ENCODE data around the gene ELF4. TPM values are rescaled to one million over a fixed set of nuclear protein-coding genes. Genes with fewer than 3 reads are reported as not detected.

ELF4 gene
- total RNA-seq, 1 experiment from 2014 or later = 1.9 TPM

- peaks cover 15% of the 10 kb centered on the region for H3K36me3 Mint-ChIP-seq
- H3K27me3 Mint-ChIP-seq (ENCODE audit: low read depth) = no peaks in the 10 kb centered on the region
- no peak for TF ChIP-seq ARID4B (CRISPR knock-in tag; IDR thresholded peaks at IDR 0.05; ENCODE audit: borderline replicate concordance)
- no peak for TF ChIP-seq ZNF317 (CRISPR knock-in tag; IDR thresholded peaks at IDR 0.05; ENCODE audit: borderline replicate concordance, low read depth)
- no peak for TF ChIP-seq ZNF532 (CRISPR knock-in tag; IDR thresholded peaks at IDR 0.05; ENCODE audit: borderline replicate concordance)
- no peak for TF ChIP-seq CTCF (IDR thresholded peaks at IDR 0.05)
- TF ChIP-seq AFF4 (CRISPR knock-in tag; IDR thresholded peaks at IDR 0.05; ENCODE audit: borderline replicate concordance) = no peak
- DNase-seq (ENCODE audit: low spot score) = no peak
- ATAC-seq = no peak
- no peak overlapping the region for H3K4me3 Mint-ChIP-seq
- H3K9me3 Mint-ChIP-seq = peaks cover 4% of the 10 kb centered on the region
- CTCF ChIA-PET = no interaction called here
- H3K27ac Mint-ChIP-seq = no peak overlapping the region
- no peaks in the 10 kb centered on the region for H3K4me1 Mint-ChIP-seq
- POLR2A ChIA-PET = no interaction called here
Observed at GRCh38 chrX:130047416-130047815, 62.9 kb downstream of the ELF4 start.

- TF ChIP-seq ZNF219 (CRISPR knock-in tag; IDR thresholded peaks at IDR 0.05; ENCODE audit: borderline replicate concordance) = no peak
- no peak for TF ChIP-seq ETV6 (CRISPR knock-in tag; IDR thresholded peaks at IDR 0.05)
- TF ChIP-seq MLX (CRISPR knock-in tag; IDR thresholded peaks at IDR 0.05) = no peak
- ChIA-PET CTCF (interaction anchor here (1.0 to 2.7 kb wide), 3 partner anchors 11 to 21 kb away, joined by 3 to 12 read pairs (median 4); no protein-coding TSS in a partner anchor), POLR2A (no interaction called here)
- Mint-ChIP-seq H3K27ac (no peak overlapping the region), H3K4me3 (no peak overlapping the region), H3K36me3 (no peaks in the 10 kb centered on the region; the same call in 1 of the 2 replicates), H3K9me3 (no peaks in the 10 kb centered on the region), H3K27me3 (ENCODE audit: low read depth) (no peaks in the 10 kb centered on the region), H3K4me1 (no peaks in the 10 kb centered on the region)
- DNase-seq (ENCODE audit: low spot score) (no peak), ATAC-seq (no peak)
Observed at GRCh38 chrX:130039847-130040246, 70.5 kb downstream of the ELF4 start.

All from WTC11 (cell line).